IPS-18a (cell line): ENCODE data around the gene ZNF554.

Source experiments
- H3K27ac ChIP-seq: one replicate; pipeline ENCODE4 v1.5.1; 2013; ENCODE audit warnings: low read length
- H3K27me3 ChIP-seq: one replicate; pipeline ENCODE4 v1.6.1; 2013; ENCODE audit warnings: mild to moderate bottlenecking, low read length; ENCODE audit not compliant: control insufficient read depth, insufficient read depth
- H3K36me3 ChIP-seq: one replicate; pipeline ENCODE4 v1.6.1; 2013; ENCODE audit warnings: low read depth, low read length; ENCODE audit not compliant: control insufficient read depth
- H3K4me1 ChIP-seq: one replicate; pipeline ENCODE4 v1.6.1; 2013; ENCODE audit warnings: low read depth, low read length; ENCODE audit not compliant: control insufficient read depth
- H3K4me3 ChIP-seq: one replicate; pipeline ENCODE4 v1.5.1; 2013; ENCODE audit warnings: low read length
- H3K9ac ChIP-seq: one replicate; pipeline ENCODE4 v1.6.1; 2013; ENCODE audit warnings: mild to moderate bottlenecking, low read length, moderate library complexity
- H3K9me3 ChIP-seq: one replicate; pipeline ENCODE4 v1.6.1; 2013; ENCODE audit warnings: low read depth, low read length; ENCODE audit not compliant: control insufficient read depth

ZNF554 gene

DNA sequence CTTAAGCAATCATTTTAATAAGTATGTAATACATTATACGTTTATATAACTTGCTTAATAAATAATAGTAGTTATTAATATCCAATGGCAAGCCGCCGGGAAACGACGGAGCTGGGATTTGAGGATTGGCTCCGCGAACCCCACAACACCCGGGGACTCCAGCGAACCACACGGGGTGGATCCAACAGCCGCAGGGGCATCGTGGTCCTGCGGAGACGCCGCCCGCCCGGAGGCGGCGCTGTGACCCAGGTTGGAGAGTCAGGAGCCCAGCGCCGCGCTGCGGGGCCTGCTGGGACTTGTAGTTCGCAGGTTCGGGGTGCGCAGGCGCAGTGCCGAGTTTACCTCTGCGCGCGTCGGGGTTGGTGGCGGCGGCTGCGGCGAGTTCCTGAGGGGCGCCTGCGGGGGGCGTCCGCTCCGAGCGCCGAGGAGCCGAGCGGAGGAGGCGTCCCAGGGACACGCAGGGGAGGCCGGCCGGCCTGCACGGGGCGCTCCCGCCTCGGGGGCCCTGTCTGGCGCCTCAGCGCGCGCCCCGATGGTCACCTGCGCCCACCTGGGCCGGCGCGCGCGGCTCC is at the start of gene ZNF554:
Gene ZNF554, plus strand, starts transcription at position 329 of the 572 bp plus-strand sequence. Its CDS starts 204 bp downstream, at position 533.
- Histone ChIP-seq H3K4me3 (peak within 1 kb of the TSS; percentile 70), H3K4me1 (no peaks in the 10 kb centered on the region), H3K36me3 (no peaks in the 10 kb centered on the region), H3K27ac (no peak within 1 kb of the TSS), H3K27me3 (no peaks in the 10 kb centered on the region), H3K9me3 (no peaks in the 10 kb centered on the region), H3K9ac (peak within 1 kb of the TSS; percentile 31)

- Histone ChIP-seq H3K27ac (no peak overlapping the region), H3K36me3 (peaks cover 14% of the 10 kb centered on the region), H3K4me1 (no peaks in the 10 kb centered on the region), H3K4me3 (no peak overlapping the region), H3K27me3 (no peaks in the 10 kb centered on the region), H3K9me3 (no peaks in the 10 kb centered on the region), H3K9ac (no peak overlapping the region)
Measured at GRCh38 chr19:2770055-2771013, 49.3 kb upstream of the ZNF554 start.

- Histone ChIP-seq H3K4me1 (no peaks in the 10 kb centered on the region), H3K36me3 (peaks cover 4% of the 10 kb centered on the region), H3K27me3 (no peaks in the 10 kb centered on the region), H3K4me3 (no peak overlapping the region), H3K27ac (no peak overlapping the region), H3K9me3 (no peaks in the 10 kb centered on the region), H3K9ac (no peak overlapping the region)
Measured at GRCh38 chr19:2771786-2772674, 47.6 kb upstream of the ZNF554 start.

DNA sequence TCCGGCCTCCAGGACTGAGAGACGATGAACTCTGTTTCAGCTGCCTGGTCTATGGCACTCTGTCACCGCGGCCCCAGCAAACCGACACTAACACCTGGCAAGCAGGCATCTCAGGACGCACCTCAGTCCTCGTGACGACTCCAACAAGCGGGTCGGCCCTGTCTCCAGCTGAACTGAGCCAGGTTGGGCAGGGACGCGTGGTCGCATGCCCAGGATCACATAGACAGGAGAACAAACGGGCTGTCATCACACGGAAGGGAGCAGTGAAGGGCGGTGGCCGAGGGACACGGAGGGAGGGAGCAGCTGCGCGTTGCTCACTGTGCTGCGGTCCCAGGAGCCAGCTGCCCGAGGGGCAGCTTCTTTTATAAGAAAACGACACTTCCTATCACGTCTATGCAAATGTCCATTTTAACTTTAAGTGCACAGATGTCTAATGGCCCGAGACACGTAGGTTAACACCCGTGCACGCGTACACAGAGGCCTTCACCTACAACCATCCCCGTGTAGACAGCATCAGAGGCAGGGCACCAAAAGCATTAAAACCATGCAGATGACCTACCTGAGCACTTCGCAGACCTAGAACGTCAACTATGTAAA is 45.5 kb upstream of the ZNF554 start:
- Histone ChIP-seq H3K9ac (no peak overlapping the region), H3K9me3 (no peaks in the 10 kb centered on the region), H3K4me3 (no peak overlapping the region)

DNA sequence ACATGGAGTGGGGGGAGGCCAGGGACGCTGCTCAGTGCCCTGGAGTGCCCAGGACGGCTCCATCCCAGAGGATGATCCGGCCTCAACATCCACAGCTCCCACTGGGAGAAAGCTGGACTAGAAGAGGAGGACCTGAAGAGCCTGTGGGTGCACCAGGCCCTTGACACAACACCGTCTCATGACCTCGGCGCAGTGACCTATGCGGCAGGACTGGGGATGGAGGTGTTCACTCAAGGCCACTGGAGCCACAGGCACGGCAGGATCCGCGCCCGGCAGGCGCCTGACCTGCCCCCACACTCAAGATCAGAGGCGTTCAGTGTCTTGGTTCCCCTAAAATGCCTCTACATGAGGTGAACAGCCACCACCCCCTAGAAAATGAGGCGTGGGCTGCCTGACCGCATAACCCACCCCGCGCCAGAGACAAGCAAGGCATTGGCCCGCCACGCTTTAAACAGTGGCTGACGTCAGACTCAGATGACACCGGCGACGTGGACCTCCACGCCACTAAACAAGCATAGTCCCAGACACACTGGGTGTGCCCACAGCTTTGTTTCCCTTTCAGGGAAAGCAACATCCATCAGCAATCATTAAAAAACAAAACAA is 44.6 kb upstream of the ZNF554 start:
- no peaks in the 10 kb centered on the region for H3K36me3 ChIP-seq

More for the DNA sequence above, 45.5 kb upstream of the ZNF554 start:
- H3K27me3 ChIP-seq, result no peaks in the 10 kb centered on the region
- no peak overlapping the region for H3K27ac ChIP-seq
- no peaks in the 10 kb centered on the region for H3K36me3 ChIP-seq
- no peaks in the 10 kb centered on the region for H3K4me1 ChIP-seq

DNA sequence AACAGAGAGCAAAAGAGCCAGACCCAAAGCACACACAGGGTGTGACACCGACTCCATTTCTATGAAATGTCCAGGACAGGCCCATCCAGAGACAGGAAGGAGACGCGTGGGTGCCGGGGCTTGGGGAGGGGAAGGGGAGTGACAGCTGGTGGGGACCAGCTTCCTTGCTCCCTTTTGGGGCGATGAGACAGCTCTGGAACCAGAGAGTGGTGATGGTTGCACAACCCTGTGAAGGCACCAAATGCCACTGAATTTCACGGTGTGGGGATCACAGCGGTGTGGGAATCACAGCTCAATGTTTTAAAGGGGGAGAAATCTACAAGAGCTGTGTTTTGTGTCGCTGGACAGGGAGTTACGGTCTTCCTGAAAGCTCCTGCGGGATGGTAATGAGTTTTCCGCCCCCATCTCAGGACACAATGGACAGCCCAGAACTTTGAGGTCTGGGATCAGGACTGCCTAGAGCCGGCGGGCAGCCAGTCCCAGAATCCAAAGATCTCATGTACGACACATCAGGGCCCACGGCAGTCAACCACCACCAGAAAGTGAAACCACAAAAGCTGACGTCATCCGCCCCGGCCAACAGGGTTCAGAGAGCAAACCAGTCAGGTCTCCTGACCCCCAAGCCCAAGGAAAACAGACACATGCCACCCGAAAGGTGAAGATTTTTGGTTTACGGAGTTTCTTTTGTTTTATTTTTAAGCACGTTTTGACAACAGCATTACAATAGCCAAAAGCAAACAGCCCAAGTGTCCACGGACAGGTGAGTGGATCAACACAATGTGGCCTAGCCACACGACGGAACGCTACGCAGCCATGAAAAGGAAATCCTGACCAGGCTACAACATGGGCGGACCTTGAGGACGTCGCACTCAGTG is 43.9 kb upstream of the ZNF554 start:
- H3K9ac ChIP-seq, result no peak overlapping the region
- H3K27ac ChIP-seq, result no peak overlapping the region
- H3K9me3 ChIP-seq, result no peaks in the 10 kb centered on the region
- H3K4me3 ChIP-seq, result no peak overlapping the region
- H3K36me3 ChIP-seq, result no peaks in the 10 kb centered on the region
- H3K27me3 ChIP-seq, result no peaks in the 10 kb centered on the region
- H3K4me1 ChIP-seq, result no peaks in the 10 kb centered on the region

More for the DNA sequence above, 44.6 kb upstream of the ZNF554 start:
- Histone ChIP-seq H3K9ac (no peak overlapping the region), H3K4me3 (no peak overlapping the region), H3K27me3 (no peaks in the 10 kb centered on the region), H3K4me1 (no peaks in the 10 kb centered on the region), H3K27ac (no peak overlapping the region), H3K9me3 (no peaks in the 10 kb centered on the region)

- Histone ChIP-seq H3K9ac (no peak overlapping the region), H3K4me3 (no peak overlapping the region), H3K4me1 (peaks cover 5% of the 10 kb centered on the region), H3K9me3 (no peaks in the 10 kb centered on the region), H3K27ac (no peak overlapping the region), H3K27me3 (no peaks in the 10 kb centered on the region), H3K36me3 (no peaks in the 10 kb centered on the region)
Measured at GRCh38 chr19:2777952-2778683, 41.5 kb upstream of the ZNF554 start.

DNA sequence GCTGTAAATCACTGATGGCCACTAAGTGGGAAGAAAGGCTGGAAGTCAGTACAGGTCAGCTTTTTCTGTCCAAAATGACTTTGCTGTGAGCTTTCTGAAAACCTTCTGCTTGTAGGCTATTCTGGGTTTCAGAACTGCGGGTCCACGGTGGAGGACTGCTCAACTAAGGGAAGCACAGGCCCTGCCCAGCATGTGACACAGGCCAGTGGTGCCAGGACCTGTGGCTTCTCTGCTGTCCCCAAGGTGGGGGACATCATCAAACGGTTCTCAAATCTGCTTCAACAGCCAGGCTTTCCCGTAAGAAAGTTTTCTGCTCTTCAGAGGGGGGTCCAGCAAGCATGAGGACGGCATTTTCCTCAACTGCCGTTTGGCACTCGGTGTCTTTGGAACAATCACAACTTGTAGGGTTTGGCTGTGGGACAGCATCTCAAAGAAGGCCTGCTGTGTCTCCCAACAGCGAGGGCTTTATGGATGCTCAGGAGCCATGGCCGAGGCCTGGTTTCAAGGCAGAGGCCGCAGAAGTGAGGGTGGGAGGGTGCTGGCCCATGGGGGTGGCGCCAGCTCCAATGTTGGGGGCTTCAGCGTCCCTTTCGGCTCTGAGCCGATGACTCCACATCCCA is 40.4 kb upstream of the ZNF554 start:
- H3K4me3 ChIP-seq, result no peak overlapping the region
- H3K4me1 ChIP-seq, result peaks cover 8% of the 10 kb centered on the region
- no peaks in the 10 kb centered on the region for H3K9me3 ChIP-seq
- H3K9ac ChIP-seq, result no peak overlapping the region
- no peak overlapping the region for H3K27ac ChIP-seq
- no peaks in the 10 kb centered on the region for H3K36me3 ChIP-seq
- peaks cover 8% of the 10 kb centered on the region for H3K27me3 ChIP-seq

GRCh38 chr19:2780284-2780683 is 39.4 kb upstream of the ZNF554 start:
- H3K4me3 ChIP-seq, result no peak overlapping the region
- no peaks in the 10 kb centered on the region for H3K9me3 ChIP-seq
- no peak overlapping the region for H3K9ac ChIP-seq
- H3K27me3 ChIP-seq, result peaks cover 8% of the 10 kb centered on the region
- no peak overlapping the region for H3K27ac ChIP-seq
- H3K36me3 ChIP-seq, result no peaks in the 10 kb centered on the region
- peaks cover 8% of the 10 kb centered on the region for H3K4me1 ChIP-seq
